GM21390 (cell line): ENCODE measurements around the gene SLC5A9.
"Not testable (repeated sequence)": the region's sequence is repeated elsewhere in the genome, so short reads cannot be mapped to it uniquely, and the experiment has no call there.

Source experiments
- ATAC-seq: cut with Tn5 transposase; IDR thresholded peaks from one replicate; pipeline ENCODE4 v1.9.1; 2021; ENCODE audit not compliant: unreplicated experiment

The SLC5A9 gene

GRCh38 chr1:48236716-48237470 lies 14.4 kb downstream of the SLC5A9 start:
- ATAC-seq = peak; percentile 78

DNA sequence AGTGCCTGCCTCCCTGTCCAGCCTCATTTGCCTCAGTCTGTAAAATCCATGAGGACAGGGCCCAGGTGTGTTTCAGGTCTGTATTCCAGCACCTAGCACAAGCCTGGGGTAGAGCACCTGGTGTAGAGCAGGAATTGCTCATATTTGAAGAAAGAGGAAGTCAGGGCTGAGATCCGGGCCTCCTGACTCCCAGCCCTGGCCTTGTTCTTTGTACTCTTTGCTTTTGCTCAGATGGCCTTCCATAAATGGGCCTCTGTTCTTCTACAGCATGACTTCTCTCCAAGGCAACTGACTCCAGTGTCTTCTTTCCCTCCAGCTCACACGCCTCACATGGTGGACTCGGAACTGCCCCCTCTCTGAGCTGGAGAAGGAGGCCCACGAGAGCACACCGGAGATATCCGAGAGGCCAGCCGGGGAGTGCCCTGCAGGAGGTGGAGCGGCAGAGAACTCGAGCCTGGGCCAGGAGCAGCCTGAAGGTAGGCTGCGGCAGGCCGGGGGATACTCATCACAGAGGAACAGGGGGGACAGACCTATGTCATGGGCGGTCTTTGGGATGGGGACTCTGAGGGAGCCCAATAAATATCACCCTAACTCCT lies 19.7 kb downstream of the SLC5A9 start:
- ATAC-seq = no peak

GRCh38 chr1:48245106-48245505 lies 22.6 kb downstream of the SLC5A9 start:
- ATAC-seq = no peak

DNA sequence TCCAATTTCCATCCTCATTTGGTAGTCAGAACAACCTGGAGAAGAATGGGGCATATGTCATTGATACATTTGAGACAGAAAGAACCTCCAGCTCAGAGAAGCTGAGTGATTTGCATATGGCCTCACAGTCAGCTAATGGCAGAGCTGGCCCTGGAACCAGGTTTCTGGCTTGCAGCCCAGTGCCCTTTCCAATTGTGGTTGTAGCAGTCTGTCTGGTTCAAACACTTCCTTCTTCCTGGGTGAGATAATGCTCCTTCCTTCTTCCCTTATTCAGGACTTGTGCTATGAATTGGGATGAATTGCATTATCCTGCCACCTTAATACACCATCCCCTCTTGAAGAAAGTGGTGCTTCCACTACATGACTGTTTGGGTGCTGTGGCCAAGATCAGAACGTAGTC lies 24.2 kb downstream of the SLC5A9 start:
- ATAC-seq = no peak

DNA sequence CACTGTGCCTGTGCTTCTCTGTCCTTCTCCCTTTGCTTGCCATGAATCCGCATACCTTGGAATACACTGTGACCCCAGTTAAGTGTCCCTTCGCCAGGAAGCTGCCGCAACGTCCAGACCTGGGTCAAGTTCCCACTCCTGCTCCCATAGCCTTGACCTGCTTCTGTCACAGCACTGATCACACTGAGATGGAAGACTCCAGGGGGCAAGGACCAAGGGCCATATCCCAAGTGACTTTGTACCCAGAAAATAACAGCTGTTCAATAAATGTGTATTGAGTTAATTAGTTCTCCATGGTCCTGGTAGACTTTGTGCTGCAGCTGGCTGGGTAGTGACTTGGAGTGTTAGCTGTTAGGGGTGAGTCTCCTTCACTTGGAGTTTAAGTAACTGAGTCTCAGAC lies 25.8 kb downstream of the SLC5A9 start:
- ATAC-seq = no peak

- ATAC-seq = no peak
These were observed 27.4 kb downstream of the SLC5A9 start for GRCh38 chr1:48249868-48250267.

DNA sequence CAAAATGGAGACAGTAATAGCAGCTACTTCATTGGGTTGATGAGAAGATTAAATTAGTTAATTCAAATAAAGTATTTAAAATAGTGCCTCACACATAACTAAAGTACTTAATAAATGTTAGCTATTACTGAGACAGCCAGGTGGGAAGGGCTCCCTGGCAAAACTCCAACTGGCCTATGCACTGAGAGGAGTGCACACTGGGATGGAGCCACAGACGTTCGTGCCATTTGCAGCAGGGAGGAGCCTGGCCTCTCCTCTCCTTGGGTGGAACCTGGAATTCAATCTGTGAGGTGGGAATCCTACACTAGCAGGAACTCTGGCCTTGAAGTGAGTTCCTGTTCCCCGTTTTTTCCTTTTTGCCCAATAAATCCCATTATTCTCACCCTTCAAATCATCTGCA lies 28.1 kb downstream of the SLC5A9 start:
- no peak for ATAC-seq

DNA sequence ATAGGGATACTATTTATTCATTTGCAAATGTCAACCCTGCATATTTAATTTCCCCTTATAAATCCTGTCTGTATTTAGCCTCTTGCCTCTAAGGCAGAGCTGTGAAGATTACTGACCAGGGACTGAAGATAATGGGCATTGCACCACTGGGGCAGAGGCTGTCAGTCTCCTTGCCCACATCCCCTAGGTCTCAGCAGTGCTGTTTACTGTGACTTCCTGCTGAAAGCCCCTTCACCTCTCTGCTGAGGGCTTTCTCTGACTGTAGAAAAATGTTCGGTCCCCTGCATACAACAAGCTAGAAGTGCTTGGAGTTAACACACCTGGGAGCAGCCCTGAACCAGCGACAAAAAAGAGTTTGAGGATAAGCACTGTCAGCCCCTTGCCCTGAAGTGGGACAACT lies 28.8 kb downstream of the SLC5A9 start:
- no peak for ATAC-seq

DNA sequence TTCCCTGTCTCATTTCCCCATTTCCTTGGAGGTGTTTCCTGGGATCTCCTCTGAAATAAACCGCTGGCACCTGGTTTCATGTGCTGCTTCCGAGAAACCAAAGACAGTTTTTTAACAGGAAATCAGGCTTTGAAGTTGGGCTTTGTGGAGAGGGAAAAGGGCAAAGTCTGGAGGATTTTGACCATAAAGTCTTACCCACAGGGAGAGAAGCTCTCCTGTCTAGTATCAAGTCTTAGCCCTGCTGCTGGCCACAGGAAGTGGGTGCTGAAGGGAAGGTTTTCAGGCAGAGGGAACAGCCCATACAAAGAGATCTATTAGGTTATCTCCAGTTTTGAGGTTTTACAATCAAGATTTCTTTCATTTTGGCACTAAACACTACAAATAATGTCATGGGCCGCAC lies 29.3 kb downstream of the SLC5A9 start:
- ATAC-seq = no peak

- no peak for ATAC-seq
These were observed 31.7 kb downstream of the SLC5A9 start for GRCh38 chr1:48254254-48254653.

- ATAC-seq = no peak
These were observed 35.6 kb downstream of the SLC5A9 start for GRCh38 chr1:48258106-48258505.

DNA sequence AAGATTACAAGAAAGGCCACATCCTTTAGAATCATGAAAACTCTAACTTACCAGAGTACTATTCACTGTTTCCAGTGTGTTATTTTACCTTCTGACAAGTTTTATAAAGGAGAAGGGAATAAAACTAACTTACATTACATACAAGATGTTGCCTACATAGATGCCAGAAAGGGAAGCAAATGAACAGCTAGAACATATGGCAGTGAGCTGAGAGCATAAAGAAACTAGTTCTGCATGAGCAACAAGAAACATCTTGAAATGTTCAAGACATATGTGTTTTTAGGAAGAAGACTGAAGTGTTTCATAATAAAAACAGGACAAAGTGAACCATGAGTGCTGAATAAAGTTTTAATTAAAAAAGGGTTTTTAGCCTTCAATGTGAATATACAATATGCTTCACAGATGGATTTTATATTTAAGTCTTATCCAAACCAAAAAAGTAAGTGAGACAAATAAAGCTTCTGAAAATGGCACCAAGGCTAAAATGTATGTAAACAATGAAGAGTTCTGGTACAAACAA lies 39.4 kb downstream of the SLC5A9 start:
- no peak for ATAC-seq

- ATAC-seq = no peak
These were observed 40.5 kb downstream of the SLC5A9 start for GRCh38 chr1:48263041-48263440.

GRCh38 chr1:48266576-48266975 lies 44.1 kb downstream of the SLC5A9 start:
- ATAC-seq = no peak

DNA sequence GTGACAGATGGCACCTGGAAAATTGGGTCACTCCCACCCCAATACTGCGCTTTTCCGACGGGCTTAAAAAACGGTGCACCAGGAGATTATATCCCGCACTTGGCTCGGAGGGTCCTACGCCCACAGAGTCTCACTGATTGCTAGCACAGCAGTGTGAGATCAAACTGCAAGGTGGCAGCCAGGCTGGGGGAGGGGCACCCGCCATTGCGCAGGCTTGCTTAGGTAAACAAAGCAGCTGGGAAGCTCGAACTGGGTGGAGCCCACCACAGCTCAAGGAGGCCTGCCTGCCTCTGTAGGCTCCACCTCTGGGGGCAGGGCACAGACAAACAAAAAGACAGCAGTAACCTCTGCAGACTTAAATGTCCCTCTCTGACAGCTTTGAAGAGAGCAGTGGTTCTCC lies 54.9 kb downstream of the SLC5A9 start:
- not testable (repeated sequence) for ATAC-seq

GRCh38 chr1:48282329-48282728 lies 59.8 kb downstream of the SLC5A9 start:
- ATAC-seq = not testable (repeated sequence)

DNA sequence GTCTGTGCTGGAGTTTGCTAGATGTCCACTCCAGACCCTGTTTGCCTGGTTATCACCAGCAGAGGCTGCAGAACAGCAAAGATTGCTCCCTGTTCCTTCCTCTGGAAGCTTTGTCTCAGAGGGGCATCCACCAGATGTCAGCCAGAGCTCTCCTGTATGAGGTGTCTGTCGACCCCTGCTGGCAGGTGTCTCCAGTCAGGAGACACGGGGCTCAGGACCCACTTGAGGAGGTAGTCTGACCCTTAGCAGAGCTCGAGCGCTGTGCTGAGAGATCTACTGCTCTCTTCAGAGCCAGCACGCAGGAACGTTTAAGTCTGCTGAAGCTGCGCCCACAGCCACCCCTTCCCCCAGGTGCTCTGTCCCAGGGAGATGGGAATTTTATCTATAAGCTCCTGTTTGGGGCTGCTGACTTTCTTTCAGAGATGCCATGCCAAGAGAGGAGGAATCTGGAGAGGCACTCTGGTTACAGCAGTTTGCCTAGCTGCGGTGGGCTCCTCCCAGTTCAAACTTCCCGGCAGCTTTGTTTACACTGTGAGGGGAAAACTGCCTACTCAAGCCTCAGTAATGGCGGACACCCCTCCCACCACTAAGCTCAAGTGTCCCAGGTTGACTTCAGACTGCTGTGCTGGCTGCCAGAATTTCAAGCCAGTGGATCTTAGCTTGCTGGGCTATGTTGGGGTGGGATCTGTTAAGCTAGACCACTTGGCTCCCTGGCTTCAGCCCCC lies 62.3 kb downstream of the SLC5A9 start:
- ATAC-seq = not testable (repeated sequence)

DNA sequence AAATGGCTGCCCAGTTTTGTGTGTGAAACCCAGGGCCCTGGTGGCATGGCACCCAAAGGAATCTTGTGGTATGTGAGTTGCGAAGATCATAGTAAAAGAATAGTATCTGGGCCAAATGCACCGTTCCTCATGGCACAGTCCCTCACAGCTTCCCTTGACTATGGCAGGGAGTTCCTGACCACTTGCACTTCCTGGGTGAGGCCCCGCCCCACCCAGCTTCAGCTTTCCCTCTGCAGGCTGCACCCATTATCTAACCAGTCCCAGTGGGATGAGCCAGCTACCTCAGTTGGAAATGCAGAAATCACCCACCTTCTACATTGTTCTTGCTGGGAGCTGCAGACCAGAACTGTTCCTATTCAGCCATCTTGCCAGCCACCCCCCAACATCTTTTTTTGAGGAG lies 63.0 kb downstream of the SLC5A9 start:
- no peak for ATAC-seq

- no peak for ATAC-seq
These were observed 68.9 kb downstream of the SLC5A9 start for GRCh38 chr1:48291421-48291820.

DNA sequence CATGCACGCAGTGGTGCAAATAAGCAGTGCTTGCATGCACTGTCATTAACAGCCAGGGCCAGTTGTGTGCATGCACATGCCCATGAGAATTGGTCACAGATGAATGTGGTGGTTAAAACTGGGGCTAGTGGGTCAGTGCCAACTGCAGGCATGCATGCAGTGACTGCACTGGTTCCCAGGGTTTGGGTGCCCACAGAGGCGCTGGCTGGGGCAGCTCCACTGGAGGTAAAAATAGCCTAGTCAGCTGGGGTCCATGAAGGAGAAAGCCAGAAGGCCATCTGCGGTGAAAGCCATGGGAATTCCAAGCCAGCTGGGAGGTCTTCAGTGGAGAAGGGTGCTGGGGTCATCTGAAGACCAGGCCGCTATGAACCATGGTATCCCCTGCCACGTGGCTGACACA lies 70.2 kb downstream of the SLC5A9 start:
- no peak for ATAC-seq

DNA sequence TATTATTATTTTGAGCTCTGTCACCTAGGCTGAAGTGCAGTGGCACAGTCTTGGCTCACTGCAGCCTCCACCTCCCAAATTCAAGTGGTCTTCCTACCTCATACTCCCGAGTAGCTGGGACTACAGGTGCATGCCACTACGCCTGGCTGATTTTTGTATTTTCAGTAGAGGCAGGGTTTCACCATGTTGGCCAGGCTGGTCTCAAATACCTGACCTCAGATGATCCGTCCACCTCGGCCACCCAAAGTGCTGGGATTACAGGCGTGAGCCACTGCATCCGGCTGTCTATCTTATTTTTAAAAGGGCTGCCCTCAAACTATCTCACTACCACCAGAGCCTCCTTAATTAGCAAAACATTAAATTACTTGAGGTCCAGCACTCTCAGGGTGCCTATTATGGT lies 71.6 kb downstream of the SLC5A9 start:
- ATAC-seq = not testable (repeated sequence)

DNA sequence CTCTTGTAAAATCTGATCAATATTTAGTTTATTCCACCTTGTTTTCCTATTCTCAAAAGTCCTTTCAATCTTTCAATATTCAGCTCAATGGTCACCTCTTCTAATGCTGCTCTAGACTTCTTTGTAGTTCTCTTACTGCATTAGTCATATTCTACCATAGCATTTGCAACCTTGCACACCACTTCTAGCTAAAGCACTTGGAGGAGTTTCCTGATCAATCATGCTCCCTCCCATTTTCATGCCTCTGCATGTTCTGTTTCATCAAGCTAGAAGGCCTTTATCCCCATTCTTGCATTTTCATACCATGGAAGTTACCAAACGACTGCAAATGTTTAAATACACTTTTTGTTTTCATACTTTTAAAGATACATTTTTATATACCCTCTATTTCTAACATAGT lies 72.1 kb downstream of the SLC5A9 start:
- ATAC-seq = no peak
